WTC11 (cell line): ENCODE results near the gene MED23.

Source experiments
- ATF1 ChIP-seq: sonication (generic); formaldehyde crosslinking; IDR thresholded peaks from 2 replicates; pipeline ENCODE4 v1.8.1; 2023; ENCODE audit warnings: mild to moderate bottlenecking, moderate library complexity, missing genetic modification reagents
- CREB1 ChIP-seq: sonication (generic); formaldehyde crosslinking; IDR thresholded peaks from 2 replicates; pipeline ENCODE4 v1.8.0; 2023; ENCODE audit warnings: mild to moderate bottlenecking, missing genetic modification reagents
- ELF4 ChIP-seq: sonication (generic); formaldehyde crosslinking; IDR thresholded peaks from 2 replicates; pipeline ENCODE4 v1.8.1; 2022; ENCODE audit warnings: low read depth, mild to moderate bottlenecking, moderate library complexity, missing genetic modification reagents
- ETV6 ChIP-seq: sonication (generic); formaldehyde crosslinking; IDR thresholded peaks from 2 replicates; pipeline ENCODE4 v1.8.1; 2022; ENCODE audit warnings: mild to moderate bottlenecking, missing genetic modification reagents
- JAZF1 ChIP-seq: fragments of 250-450 bp; sonication (Bioruptor Pico); IDR thresholded peaks from 2 replicates; pipeline ENCODE4 v1.9.0; 2021; ENCODE audit warnings: moderate library complexity, mild to moderate bottlenecking, inconsistent platforms
- KAT7 ChIP-seq: sonication (generic); formaldehyde crosslinking; IDR thresholded peaks from 2 replicates; pipeline ENCODE4 v1.8.1; 2023; ENCODE audit warnings: missing genetic modification reagents, mild to moderate bottlenecking, borderline replicate concordance
- TF ChIP-seq, protein P1 (sequence below): sonication (generic); formaldehyde crosslinking; IDR thresholded peaks from 2 replicates; pipeline ENCODE4 v1.8.0; 2022; ENCODE audit warnings: mild to moderate bottlenecking, missing genetic modification reagents
- TF ChIP-seq, protein P2 (sequence below): fragments of 200-600 bp; IDR thresholded peaks from 2 replicates; pipeline ENCODE4 v1.8.0; 2022; ENCODE audit warnings: antibody characterized with exemption

DNA sequence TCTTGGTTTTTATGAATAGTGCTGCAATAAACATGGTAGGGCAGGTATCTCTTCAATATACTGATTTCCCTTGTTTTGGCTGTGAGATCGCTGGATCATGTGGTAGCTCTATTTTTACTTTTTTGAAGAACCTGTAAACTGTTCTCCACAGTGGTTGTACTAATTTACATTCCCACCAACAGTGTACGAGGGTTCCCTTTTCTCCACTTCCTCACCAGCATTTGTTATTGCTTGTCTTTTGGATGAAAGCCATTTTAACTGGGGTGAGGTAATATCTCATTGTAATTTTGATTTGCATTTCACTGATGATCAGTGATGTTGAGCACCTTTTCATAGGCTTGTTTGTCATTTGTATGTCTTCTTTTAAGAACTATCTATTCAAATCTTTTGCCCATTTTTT lies 63.0 kb downstream of the MED23 start:
- TF ChIP-seq, protein P1, sequence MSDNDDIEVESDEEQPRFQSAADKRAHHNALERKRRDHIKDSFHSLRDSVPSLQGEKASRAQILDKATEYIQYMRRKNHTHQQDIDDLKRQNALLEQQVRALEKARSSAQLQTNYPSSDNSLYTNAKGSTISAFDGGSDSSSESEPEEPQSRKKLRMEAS (CRISPR knock-in tag) = no peak
- TF ChIP-seq, protein P2, sequence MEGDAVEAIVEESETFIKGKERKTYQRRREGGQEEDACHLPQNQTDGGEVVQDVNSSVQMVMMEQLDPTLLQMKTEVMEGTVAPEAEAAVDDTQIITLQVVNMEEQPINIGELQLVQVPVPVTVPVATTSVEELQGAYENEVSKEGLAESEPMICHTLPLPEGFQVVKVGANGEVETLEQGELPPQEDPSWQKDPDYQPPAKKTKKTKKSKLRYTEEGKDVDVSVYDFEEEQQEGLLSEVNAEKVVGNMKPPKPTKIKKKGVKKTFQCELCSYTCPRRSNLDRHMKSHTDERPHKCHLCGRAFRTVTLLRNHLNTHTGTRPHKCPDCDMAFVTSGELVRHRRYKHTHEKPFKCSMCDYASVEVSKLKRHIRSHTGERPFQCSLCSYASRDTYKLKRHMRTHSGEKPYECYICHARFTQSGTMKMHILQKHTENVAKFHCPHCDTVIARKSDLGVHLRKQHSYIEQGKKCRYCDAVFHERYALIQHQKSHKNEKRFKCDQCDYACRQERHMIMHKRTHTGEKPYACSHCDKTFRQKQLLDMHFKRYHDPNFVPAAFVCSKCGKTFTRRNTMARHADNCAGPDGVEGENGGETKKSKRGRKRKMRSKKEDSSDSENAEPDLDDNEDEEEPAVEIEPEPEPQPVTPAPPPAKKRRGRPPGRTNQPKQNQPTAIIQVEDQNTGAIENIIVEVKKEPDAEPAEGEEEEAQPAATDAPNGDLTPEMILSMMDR = no peak
- TF ChIP-seq ATF1 (CRISPR knock-in tag) = no peak
- TF ChIP-seq KAT7 (CRISPR knock-in tag) = no peak
- no peak for TF ChIP-seq ETV6 (CRISPR knock-in tag)
- no peak for TF ChIP-seq JAZF1
- no peak for TF ChIP-seq CREB1 (CRISPR knock-in tag)
- TF ChIP-seq ELF4 (CRISPR knock-in tag) = no peak
